Trophoblast cell (in vitro differentiated cells and primary cell): Measurements from ENCODE around the gene STRA6.

Experiments
- DNase-seq, 2 donors: peaks; one replicate each; pipeline ENCODE4 v3.0.0-alpha.2; 2016
- H2AFZ ChIP-seq: 2 replicates; pipeline ENCODE4 v1.6.1; 2013; ENCODE audit warnings: low read length, moderate library complexity, mild to moderate bottlenecking; ENCODE audit not compliant: insufficient read depth, poor library complexity
- H2AK5ac ChIP-seq: 2 replicates; pipeline ENCODE4 v1.6.1; 2013; ENCODE audit warnings: mild to moderate bottlenecking, low read length
- H2BK120ac ChIP-seq: 2 replicates; pipeline ENCODE4 v1.6.1; 2013; ENCODE audit warnings: low read length, mild to moderate bottlenecking, moderate library complexity; ENCODE audit not compliant: insufficient read depth, poor library complexity
- H2BK12ac ChIP-seq: 2 replicates; pipeline ENCODE4 v1.6.1; 2013; ENCODE audit warnings: mild to moderate bottlenecking, low read length, moderate library complexity
- H2BK5ac ChIP-seq: 2 replicates; pipeline ENCODE4 v1.6.1; 2013; ENCODE audit warnings: low read length, low read depth, moderate library complexity, mild to moderate bottlenecking; ENCODE audit not compliant: poor library complexity
- H3K14ac ChIP-seq: 2 replicates; pipeline ENCODE4 v1.6.1; 2013; ENCODE audit warnings: mild to moderate bottlenecking, low read length
- H3K18ac ChIP-seq: 2 replicates; pipeline ENCODE4 v1.6.1; 2013; ENCODE audit warnings: mild to moderate bottlenecking, low read length
- H3K23ac ChIP-seq: 2 replicates; pipeline ENCODE4 v1.6.1; 2013; ENCODE audit warnings: low read length
- H3K27ac ChIP-seq: 2 replicates; pipeline ENCODE4 v1.5.1; 2013; ENCODE audit warnings: low read depth, mild to moderate bottlenecking, inconsistent platforms, low read length, moderate library complexity
- H3K27me3 ChIP-seq: 2 replicates; pipeline ENCODE4 v1.6.1; 2013; ENCODE audit warnings: inconsistent platforms, mild to moderate bottlenecking, low read length, moderate library complexity; ENCODE audit not compliant: insufficient read depth
- H3K36me3 ChIP-seq, 2 experiments: 1 replicate in 1 of 2; 2 replicates in 1 of 2; pipeline ENCODE4 v1.6.1; 2013; ENCODE audit warnings: low read length in 2 of 2, mild to moderate bottlenecking in 2 of 2, moderate library complexity in 1 of 2; ENCODE audit not compliant: insufficient read depth in 2 of 2, control insufficient read depth in 1 of 2
- H3K4ac ChIP-seq: 2 replicates; pipeline ENCODE4 v1.6.1; 2013; ENCODE audit warnings: low read depth, mild to moderate bottlenecking, low read length, moderate library complexity
- H3K4me1 ChIP-seq, 2 experiments: 1 replicate in 1 of 2; 2 replicates in 1 of 2; pipeline ENCODE4 v1.6.1; 2013; ENCODE audit warnings: low read length in 2 of 2, mild to moderate bottlenecking in 2 of 2, moderate library complexity in 1 of 2; ENCODE audit not compliant: insufficient read depth in 2 of 2, control insufficient read depth in 1 of 2
- H3K4me2 ChIP-seq: 2 replicates; pipeline ENCODE4 v1.6.1; 2013; ENCODE audit warnings: inconsistent platforms, mild to moderate bottlenecking, low read length, moderate library complexity
- H3K4me3 ChIP-seq: 2 replicates; pipeline ENCODE4 v1.5.1; 2013; ENCODE audit warnings: mild to moderate bottlenecking, low read depth, low read length, inconsistent platforms
- H3K79me1 ChIP-seq: one replicate; pipeline ENCODE4 v1.6.1; 2013; ENCODE audit warnings: low read length
- H3K79me2 ChIP-seq: 2 replicates; pipeline ENCODE4 v1.6.1; 2013; ENCODE audit warnings: low read length, mild to moderate bottlenecking; ENCODE audit not compliant: control insufficient read depth, insufficient read depth, poor library complexity
- H3K9ac ChIP-seq: 2 replicates; pipeline ENCODE4 v1.6.1; 2013; ENCODE audit warnings: mild to moderate bottlenecking, low read length
- H3K9me3 ChIP-seq: 2 replicates; pipeline ENCODE4 v1.6.1; 2013; ENCODE audit warnings: low read depth, mild to moderate bottlenecking, control low read depth, inconsistent platforms, low read length; ENCODE audit not compliant: insufficient read depth
- H4K12ac ChIP-seq: 2 replicates; pipeline ENCODE4 v1.6.1; 2013; ENCODE audit warnings: low read depth, mild to moderate bottlenecking, low read length, moderate library complexity
- H4K8ac ChIP-seq: 2 replicates; pipeline ENCODE4 v1.6.1; 2013; ENCODE audit warnings: low read depth, mild to moderate bottlenecking, low read length, moderate library complexity
- H4K91ac ChIP-seq: one replicate; pipeline ENCODE4 v1.6.1; 2013; ENCODE audit warnings: low read depth, mild to moderate bottlenecking, low read length, moderate library complexity
- WGBS: extraction: QIAGEN DNeasy Blood & Tissue Kit; methylation state at CpG from one replicate; pipeline ENCODE4 v1.1.7; 2013; ENCODE audit warnings: missing lambda C conversion rate; ENCODE audit not compliant: insufficient read length, insufficient coverage; ENCODE audit errors: extremely low coverage; 5-methylcytosine and 5-hydroxymethylcytosine counted together

The STRA6 gene

GRCh38 chr15:74240897-74241614, 38.5 kb upstream of the STRA6 start:
- no peak overlapping the region for H3K4ac ChIP-seq
- H3K23ac ChIP-seq, result no peak overlapping the region
- H3K18ac ChIP-seq, result no peak overlapping the region
- no peak overlapping the region for H2BK12ac ChIP-seq
- H3K4me3 ChIP-seq, result no peak overlapping the region
- WGBS, result no CpG with 5 or more reads among the region's 4 CpGs
- no peak overlapping the region for H2AFZ ChIP-seq
- no peaks in the 10 kb centered on the region for H3K79me1 ChIP-seq
- DNase-seq, result no peak
- H2BK5ac ChIP-seq, result no peak overlapping the region
- peaks cover 10% of the 10 kb centered on the region for H3K27me3 ChIP-seq
- no peak overlapping the region for H3K27ac ChIP-seq
- no peaks in the 10 kb centered on the region for H3K79me2 ChIP-seq
- H4K12ac ChIP-seq, result no peak overlapping the region
- no peak overlapping the region for H4K8ac ChIP-seq
- peaks cover 7% of the 10 kb centered on the region in 2 experiments for H3K4me1 ChIP-seq
- no peaks in the 10 kb centered on the region for H3K36me3 ChIP-seq
- H3K14ac ChIP-seq, result no peak overlapping the region
- no peak overlapping the region for H2BK120ac ChIP-seq
- H4K91ac ChIP-seq, result no peak overlapping the region
- no peak overlapping the region for H3K9ac ChIP-seq
- no peak overlapping the region for H2AK5ac ChIP-seq
- peaks cover 3% of the 10 kb centered on the region for H3K9me3 ChIP-seq
- no peak overlapping the region for H3K4me2 ChIP-seq

- no peak overlapping the region for H3K23ac ChIP-seq
Observed at GRCh38 chr15:74240002-74240568, 37.5 kb upstream of the STRA6 start.

GRCh38 chr15:74239051-74239705, 36.6 kb upstream of the STRA6 start:
- Histone ChIP-seq H2BK12ac (no peak overlapping the region), H4K91ac (no peak overlapping the region), H3K14ac (no peak overlapping the region), H3K9ac (no peak overlapping the region), H3K4me1 (peaks cover 7% of the 10 kb centered on the region in 2 experiments), H3K4me2 (no peak overlapping the region), H3K23ac (no peak overlapping the region), H3K9me3 (peaks cover 3% of the 10 kb centered on the region), H3K79me1 (no peaks in the 10 kb centered on the region), H4K8ac (no peak overlapping the region), H2AFZ (no peak overlapping the region), H4K12ac (no peak overlapping the region), H3K79me2 (no peaks in the 10 kb centered on the region), H2AK5ac (no peak overlapping the region), H3K36me3 (no peaks in the 10 kb centered on the region), H3K27me3 (no peaks in the 10 kb centered on the region), H3K18ac (no peak overlapping the region), H2BK120ac (no peak overlapping the region), H3K27ac (no peak overlapping the region), H3K4ac (no peak overlapping the region), H2BK5ac (no peak overlapping the region), H3K4me3 (no peak overlapping the region)
- DNase-seq, result no peak
- no CpG with 5 or more reads among the region's 6 CpGs for WGBS

More at GRCh38 chr15:74240002-74240568, 37.5 kb upstream of the STRA6 start:
- Histone ChIP-seq H2AFZ (no peak overlapping the region), H3K27me3 (peaks cover 3% of the 10 kb centered on the region), H4K8ac (no peak overlapping the region), H4K91ac (no peak overlapping the region), H2BK12ac (no peak overlapping the region), H3K9ac (no peak overlapping the region), H2BK120ac (no peak overlapping the region), H3K4me3 (no peak overlapping the region), H3K9me3 (peaks cover 3% of the 10 kb centered on the region), H3K14ac (no peak overlapping the region), H3K4me1 (peaks cover 7% of the 10 kb centered on the region in 2 experiments), H3K79me1 (no peaks in the 10 kb centered on the region), H3K4ac (no peak overlapping the region), H4K12ac (no peak overlapping the region), H2AK5ac (no peak overlapping the region), H2BK5ac (no peak overlapping the region), H3K79me2 (no peaks in the 10 kb centered on the region), H3K18ac (no peak overlapping the region), H3K36me3 (no peaks in the 10 kb centered on the region), H3K4me2 (no peak overlapping the region), H3K27ac (no peak overlapping the region)
- WGBS, result no CpG with 5 or more reads among the region's 5 CpGs
- peak in 1 of 2 donors; percentile 11 for DNase-seq

GRCh38 chr15:74235962-74236361, 33.4 kb upstream of the STRA6 start, which contains the start of gene CCDC33:
Gene CCDC33 (plus strand): TSS chr15:74236326. CDS start chr15:74236720, 394 bp downstream.
- no peak within 1 kb of the TSS for H2AFZ ChIP-seq
- H4K12ac ChIP-seq, result no peak within 1 kb of the TSS
- no CpG with 5 or more reads among the region's 6 CpGs for WGBS

More at GRCh38 chr15:74235962-74236361, 33.4 kb upstream of the STRA6 start, which contains the start of gene CCDC33:
- H3K14ac ChIP-seq, result no peak within 1 kb of the TSS
- H2BK5ac ChIP-seq, result no peak within 1 kb of the TSS
- no peak within 1 kb of the TSS for H2BK120ac ChIP-seq
- H3K4me3 ChIP-seq, result no peak within 1 kb of the TSS
- H3K4me2 ChIP-seq, result no peak within 1 kb of the TSS
- no peaks in the 10 kb centered on the region for H3K79me1 ChIP-seq
- H3K18ac ChIP-seq, result no peak within 1 kb of the TSS
- no peaks in the 10 kb centered on the region for H3K4me1 ChIP-seq
- H3K9me3 ChIP-seq, result no peaks in the 10 kb centered on the region
- no peak within 1 kb of the TSS for H4K8ac ChIP-seq
- H3K36me3 ChIP-seq, result no peaks in the 10 kb centered on the region
- no peak within 1 kb of the TSS for H3K23ac ChIP-seq
- H3K27me3 ChIP-seq, result no peaks in the 10 kb centered on the region
- H3K9ac ChIP-seq, result no peak within 1 kb of the TSS
- H2BK12ac ChIP-seq, result no peak within 1 kb of the TSS
- no peak within 1 kb of the TSS for H2AK5ac ChIP-seq
- H4K91ac ChIP-seq, result no peak within 1 kb of the TSS
- no peak within 1 kb of the TSS for H3K4ac ChIP-seq
- H3K27ac ChIP-seq, result no peak within 1 kb of the TSS
- H3K79me2 ChIP-seq, result no peaks in the 10 kb centered on the region
- DNase-seq, result no peak
